Measurements from ENCODE around the gene SLC52A1.
"Not testable (repeated sequence)": the region's sequence is repeated elsewhere in the genome, so short reads cannot be mapped to it uniquely, and the experiment has no call there.

DNA sequence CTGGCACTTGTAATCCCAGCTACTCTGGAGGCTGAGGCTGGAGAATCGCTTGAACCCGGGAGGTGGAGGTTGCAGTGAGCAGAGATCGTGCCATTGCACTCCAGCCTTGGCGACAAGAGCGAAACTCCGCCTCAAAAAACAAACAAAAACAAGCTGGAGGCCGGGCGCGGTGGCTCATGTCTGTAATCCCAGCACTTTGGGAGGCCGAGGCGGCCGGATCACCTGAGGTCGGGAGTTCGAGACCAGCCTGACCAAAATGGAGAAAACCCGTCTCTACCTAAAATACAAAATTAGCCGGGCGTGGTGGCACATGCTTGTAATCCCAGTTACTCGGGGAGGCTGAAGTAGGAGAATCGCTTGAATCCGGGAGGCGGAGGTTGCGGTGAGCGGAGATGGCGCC, 42.0 kb upstream of the SLC52A1 start:
- TF ChIP-seq, protein P1, sequence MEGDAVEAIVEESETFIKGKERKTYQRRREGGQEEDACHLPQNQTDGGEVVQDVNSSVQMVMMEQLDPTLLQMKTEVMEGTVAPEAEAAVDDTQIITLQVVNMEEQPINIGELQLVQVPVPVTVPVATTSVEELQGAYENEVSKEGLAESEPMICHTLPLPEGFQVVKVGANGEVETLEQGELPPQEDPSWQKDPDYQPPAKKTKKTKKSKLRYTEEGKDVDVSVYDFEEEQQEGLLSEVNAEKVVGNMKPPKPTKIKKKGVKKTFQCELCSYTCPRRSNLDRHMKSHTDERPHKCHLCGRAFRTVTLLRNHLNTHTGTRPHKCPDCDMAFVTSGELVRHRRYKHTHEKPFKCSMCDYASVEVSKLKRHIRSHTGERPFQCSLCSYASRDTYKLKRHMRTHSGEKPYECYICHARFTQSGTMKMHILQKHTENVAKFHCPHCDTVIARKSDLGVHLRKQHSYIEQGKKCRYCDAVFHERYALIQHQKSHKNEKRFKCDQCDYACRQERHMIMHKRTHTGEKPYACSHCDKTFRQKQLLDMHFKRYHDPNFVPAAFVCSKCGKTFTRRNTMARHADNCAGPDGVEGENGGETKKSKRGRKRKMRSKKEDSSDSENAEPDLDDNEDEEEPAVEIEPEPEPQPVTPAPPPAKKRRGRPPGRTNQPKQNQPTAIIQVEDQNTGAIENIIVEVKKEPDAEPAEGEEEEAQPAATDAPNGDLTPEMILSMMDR (IDR thresholded peaks at IDR 0.05), result not testable (repeated sequence)
- TF ChIP-seq POLR2A (IDR thresholded peaks at IDR 0.05), result not testable (repeated sequence)
